Smooth muscle cell (in vitro differentiated cells): ENCODE data around the gene NLRC5. TPM values are rescaled to one million over a fixed set of nuclear protein-coding genes. Genes with fewer than 3 reads are reported as not detected.

Source experiments
- DNase-seq: peaks from one replicate; lab custom pipeline; 2025; ENCODE audit not compliant: unreplicated experiment; lab: John Stamatoyannopoulos, UW
- H2AFZ ChIP-seq: fragments of 200-600 bp; sonication (generic); 2 replicates; pipeline ENCODE4 v1.6.0; 2016; ENCODE audit warnings: antibody characterized with exemption, low read depth, mild to moderate bottlenecking
- H3F3A ChIP-seq: fragments of 200-600 bp; sonication (generic); 2 replicates; pipeline ENCODE4 v1.6.0; 2017; ENCODE audit warnings: antibody characterized with exemption, low read depth
- H3K27ac ChIP-seq: fragments of 200-600 bp; sonication (generic); 2 replicates; pipeline ENCODE4 v1.5.1; 2016; ENCODE audit warnings: low read depth, mild to moderate bottlenecking
- H3K27me3 ChIP-seq: fragments of 200-600 bp; sonication (generic); 2 replicates; pipeline ENCODE4 v1.6.1; 2016; ENCODE audit warnings: low read depth, mild to moderate bottlenecking
- H3K36me3 ChIP-seq: fragments of 200-600 bp; sonication (generic); 2 replicates; pipeline ENCODE4 v1.5.1; 2016; ENCODE audit warnings: low read depth
- H3K4me1 ChIP-seq: fragments of 200-600 bp; sonication (generic); 2 replicates; pipeline ENCODE4 v1.5.1; 2016; ENCODE audit warnings: low read depth
- H3K4me2 ChIP-seq: fragments of 200-600 bp; sonication (generic); 2 replicates; pipeline ENCODE4 v1.6.0; 2016; ENCODE audit warnings: mild to moderate bottlenecking
- H3K4me3 ChIP-seq: fragments of 200-600 bp; sonication (generic); 2 replicates; pipeline ENCODE4 v1.5.1; 2016; ENCODE audit warnings: mild to moderate bottlenecking
- H3K79me2 ChIP-seq: fragments of 200-600 bp; sonication (generic); 2 replicates; pipeline ENCODE4 v1.6.0; 2016; ENCODE audit warnings: low read depth, mild to moderate bottlenecking
- H3K9ac ChIP-seq: fragments of 200-600 bp; sonication (generic); 2 replicates; pipeline ENCODE4 v1.6.0; 2016; ENCODE audit warnings: low read depth
- H3K9me3 ChIP-seq: fragments of 200-600 bp; sonication (generic); replicated peaks from 2 replicates; pipeline ENCODE4 v1.5.1; 2016; ENCODE audit warnings: low read depth
- H4K20me1 ChIP-seq: fragments of 200-600 bp; sonication (generic); 2 replicates; pipeline ENCODE4 v1.6.0; 2016; ENCODE audit warnings: low read depth
- CTCF ChIP-seq: fragments of 200-600 bp; sonication (generic); IDR thresholded peaks from 2 replicates; pipeline ENCODE4 v1.5.1; 2017; ENCODE audit warnings: borderline replicate concordance, mild to moderate bottlenecking, antibody characterized with exemption; ENCODE audit not compliant: insufficient read depth, poor library complexity, severe bottlenecking
- WGBS: methylation state at CpG from one replicate; pipeline ENCODE4 v1.1.7; 2016; ENCODE audit warnings: low lambda C conversion rate; 5-methylcytosine and 5-hydroxymethylcytosine counted together
- polyA plus RNA-seq: library from polyadenylated mRNA; unstranded; fragments of >200 nt; fragmentation: Nextera tagmentation; extraction: Ambion mirVana; gene quantifications from 2 replicates; pipeline ENCODE4 v1.2.1, GENCODE V29; 2016
- total RNA-seq: library from RNA; depleted of rRNA; stranded (reverse); fragments of >200 nt; gene quantifications from 2 replicates; pipeline ENCODE4 v1.2.3, GENCODE V29; 2014

NLRC5 gene
- total and polyA plus RNA-seq, 2 experiments from 2014 or later: 4.2 to 21.4 TPM

DNA sequence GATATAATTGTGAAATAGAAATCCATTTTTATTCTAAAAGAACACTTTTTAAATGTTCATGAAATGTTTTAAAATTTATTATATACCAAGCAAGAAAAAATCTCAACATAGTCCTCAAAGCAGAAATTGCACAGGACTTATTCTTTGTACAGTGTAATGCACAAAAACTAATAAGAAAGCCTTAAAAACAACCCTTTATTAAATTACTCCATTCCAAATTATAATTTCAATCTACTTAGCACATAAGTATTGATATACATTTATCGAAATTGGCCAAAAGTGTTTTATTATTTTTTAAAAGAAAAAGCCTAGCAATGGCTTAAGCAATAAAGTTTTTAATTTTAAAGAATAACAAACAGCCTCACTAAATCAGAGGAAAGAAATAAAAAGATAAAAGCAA lies 19.1 kb downstream of the NLRC5 start:
- Histone ChIP-seq H3F3A (no peaks in the 10 kb centered on the region), H3K27me3 (no peaks in the 10 kb centered on the region), H3K9ac (no peak overlapping the region), H3K4me3 (no peak overlapping the region), H3K4me2 (no peak overlapping the region), H3K4me1 (no peaks in the 10 kb centered on the region), H2AFZ (no peak overlapping the region), H4K20me1 (no peaks in the 10 kb centered on the region), H3K79me2 (no peaks in the 10 kb centered on the region), H3K36me3 (no peaks in the 10 kb centered on the region), H3K9me3 (no peaks in the 10 kb centered on the region), H3K27ac (no peak overlapping the region)
- DNase-seq: no peak
- no peak for TF ChIP-seq CTCF
- WGBS: 96% methylated on average over 1 of the region's 1 CpG

DNA sequence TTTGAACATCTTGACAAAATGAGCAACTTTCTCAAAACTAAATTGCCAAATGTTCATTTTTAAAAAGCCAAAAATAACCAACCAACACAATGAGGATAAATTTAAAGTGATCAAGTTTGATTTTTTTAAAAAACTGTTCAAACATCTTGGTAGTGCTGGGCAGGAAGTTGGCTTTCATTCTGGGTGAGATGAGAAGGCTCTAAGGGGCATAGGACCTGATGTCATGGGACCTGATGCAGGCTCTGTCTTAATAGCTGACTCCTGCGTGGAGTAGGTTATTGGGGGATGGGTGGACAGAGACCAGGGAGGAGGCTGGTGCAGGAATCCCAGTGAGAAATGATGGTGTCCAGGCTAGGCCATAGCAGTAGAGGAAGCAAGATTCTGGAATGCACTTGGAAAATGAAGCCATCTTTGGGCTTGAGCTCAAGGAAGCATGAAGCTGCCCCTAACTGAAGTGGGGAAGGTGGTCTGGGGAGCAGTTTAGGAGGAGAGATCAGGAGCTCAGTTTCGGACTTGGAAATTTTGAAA lies 20.4 kb downstream of the NLRC5 start:
- no peak for DNase-seq
- no peaks in the 10 kb centered on the region for H3F3A ChIP-seq
- H4K20me1 ChIP-seq: no peaks in the 10 kb centered on the region
- H3K4me1 ChIP-seq: no peaks in the 10 kb centered on the region
- H2AFZ ChIP-seq: no peak overlapping the region
- H3K27me3 ChIP-seq: no peaks in the 10 kb centered on the region
- H3K9ac ChIP-seq: no peak overlapping the region
- no peak overlapping the region for H3K4me2 ChIP-seq
- H3K27ac ChIP-seq: no peak overlapping the region
- no peak overlapping the region for H3K4me3 ChIP-seq
- TF ChIP-seq CTCF: no peak
- 86% methylated on average over 2 of the region's 2 CpGs for WGBS
- no peaks in the 10 kb centered on the region for H3K36me3 ChIP-seq
- no peaks in the 10 kb centered on the region for H3K9me3 ChIP-seq
- H3K79me2 ChIP-seq: no peaks in the 10 kb centered on the region

GRCh38 chr16:57012353-57012752 lies 23.0 kb downstream of the NLRC5 start:
- Histone ChIP-seq H4K20me1 (no peaks in the 10 kb centered on the region), H3K27me3 (no peaks in the 10 kb centered on the region), H3K9me3 (no peaks in the 10 kb centered on the region), H2AFZ (no peak overlapping the region), H3K4me3 (no peak overlapping the region), H3F3A (no peaks in the 10 kb centered on the region), H3K27ac (no peak overlapping the region), H3K79me2 (no peaks in the 10 kb centered on the region), H3K36me3 (no peaks in the 10 kb centered on the region), H3K4me1 (no peaks in the 10 kb centered on the region), H3K4me2 (no peak overlapping the region), H3K9ac (no peak overlapping the region)
- no peak for TF ChIP-seq CTCF
- DNase-seq: no peak
- 91% methylated on average over 13 of the region's 13 CpGs for WGBS

GRCh38 chr16:57013229-57013628 lies 23.9 kb downstream of the NLRC5 start:
- TF ChIP-seq CTCF: no peak
- Histone ChIP-seq H3K27me3 (no peaks in the 10 kb centered on the region), H3K36me3 (no peaks in the 10 kb centered on the region), H3K79me2 (no peaks in the 10 kb centered on the region), H3F3A (no peaks in the 10 kb centered on the region), H2AFZ (no peak overlapping the region), H3K4me3 (no peak overlapping the region), H3K9ac (no peak overlapping the region), H4K20me1 (no peaks in the 10 kb centered on the region), H3K9me3 (no peaks in the 10 kb centered on the region), H3K4me2 (no peak overlapping the region), H3K27ac (no peak overlapping the region), H3K4me1 (no peaks in the 10 kb centered on the region)
- WGBS: 68% methylated on average over 2 of the region's 2 CpGs
- DNase-seq: no peak
